Measurements from ENCODE around the gene OR2A7.
"Not testable (repeated sequence)": the region's sequence is repeated elsewhere in the genome, so short reads cannot be mapped to it uniquely, and the experiment has no call there.

GRCh38 chr7:144287171-144287784, 22.7 kb upstream of the OR2A7 start:
- not testable (repeated sequence) for TF ChIP-seq YY1 (IDR thresholded peaks at IDR 0.05; ENCODE audit: insufficient read depth, insufficient read length); ZNF274 (IDR thresholded peaks at IDR 0.05; ENCODE audit: low read depth, low read length); SUZ12 (IDR thresholded peaks at IDR 0.05; ENCODE audit: extremely low read depth, insufficient read depth, insufficient read length)

Data from NT2/D1 (cell line).